Gastroesophageal sphincter (tissue), 3 donors: ENCODE data around the gene SLC43A1.

ENCODE experiments used
- POLR2A ChIP-seq, 2 donors: fragments of 450-650 bp; IDR thresholded peaks; one replicate each; pipeline ENCODE4 v1.6.1; 2017; ENCODE audit warnings: antibody characterized with exemption in 2 of 2, mild to moderate bottlenecking in 2 of 2, moderate library complexity in 1 of 2
- POLR2AphosphoS5 ChIP-seq: sonication (generic); formaldehyde crosslinking; IDR thresholded peaks from one replicate; pipeline ENCODE4 v1.6.1; 2017; ENCODE audit warnings: antibody characterized with exemption
- TF ChIP-seq, protein P1 (sequence below), 4 experiments: fragments of 200-600 bp in 2 of 4; fragments of 450-650 bp in 2 of 4; sonication (generic) in 1 of 4; IDR thresholded peaks; one replicate each; pipeline ENCODE4 v1.5.1; 2017 to 2019; ENCODE audit warnings: antibody characterized with exemption in 4 of 4, mild to moderate bottlenecking in 2 of 4, moderate library complexity in 2 of 4

DNA sequence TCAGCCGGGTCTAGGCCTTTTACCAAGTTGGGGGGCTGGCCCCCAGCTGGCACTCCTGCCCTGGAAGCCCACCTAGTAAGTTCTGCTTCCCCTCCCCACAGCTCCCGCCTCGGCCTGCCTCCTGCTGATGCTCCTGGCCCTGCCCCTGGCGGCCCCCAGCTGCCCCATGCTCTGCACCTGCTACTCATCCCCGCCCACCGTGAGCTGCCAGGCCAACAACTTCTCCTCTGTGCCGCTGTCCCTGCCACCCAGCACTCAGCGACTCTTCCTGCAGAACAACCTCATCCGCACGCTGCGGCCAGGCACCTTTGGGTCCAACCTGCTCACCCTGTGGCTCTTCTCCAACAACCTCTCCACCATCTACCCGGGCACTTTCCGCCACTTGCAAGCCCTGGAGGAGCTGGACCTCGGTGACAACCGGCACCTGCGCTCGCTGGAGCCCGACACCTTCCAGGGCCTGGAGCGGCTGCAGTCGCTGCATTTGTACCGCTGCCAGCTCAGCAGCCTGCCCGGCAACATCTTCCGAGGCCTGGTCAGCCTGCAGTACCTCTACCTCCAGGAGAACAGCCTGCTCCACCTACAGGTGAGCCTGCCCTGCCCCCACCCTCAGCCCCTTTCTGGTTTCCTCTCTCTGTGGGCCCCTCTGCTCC, 47.9 kb downstream of the SLC43A1 start:
- TF ChIP-seq, protein P1, sequence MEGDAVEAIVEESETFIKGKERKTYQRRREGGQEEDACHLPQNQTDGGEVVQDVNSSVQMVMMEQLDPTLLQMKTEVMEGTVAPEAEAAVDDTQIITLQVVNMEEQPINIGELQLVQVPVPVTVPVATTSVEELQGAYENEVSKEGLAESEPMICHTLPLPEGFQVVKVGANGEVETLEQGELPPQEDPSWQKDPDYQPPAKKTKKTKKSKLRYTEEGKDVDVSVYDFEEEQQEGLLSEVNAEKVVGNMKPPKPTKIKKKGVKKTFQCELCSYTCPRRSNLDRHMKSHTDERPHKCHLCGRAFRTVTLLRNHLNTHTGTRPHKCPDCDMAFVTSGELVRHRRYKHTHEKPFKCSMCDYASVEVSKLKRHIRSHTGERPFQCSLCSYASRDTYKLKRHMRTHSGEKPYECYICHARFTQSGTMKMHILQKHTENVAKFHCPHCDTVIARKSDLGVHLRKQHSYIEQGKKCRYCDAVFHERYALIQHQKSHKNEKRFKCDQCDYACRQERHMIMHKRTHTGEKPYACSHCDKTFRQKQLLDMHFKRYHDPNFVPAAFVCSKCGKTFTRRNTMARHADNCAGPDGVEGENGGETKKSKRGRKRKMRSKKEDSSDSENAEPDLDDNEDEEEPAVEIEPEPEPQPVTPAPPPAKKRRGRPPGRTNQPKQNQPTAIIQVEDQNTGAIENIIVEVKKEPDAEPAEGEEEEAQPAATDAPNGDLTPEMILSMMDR (IDR thresholded peaks at IDR 0.05) = no peak
- TF ChIP-seq POLR2A (IDR thresholded peaks at IDR 0.05) = no peak
- no peak for TF ChIP-seq POLR2AphosphoS5
